Measurements from ENCODE around the gene P2RY14.

P2RY14 gene

DNA sequence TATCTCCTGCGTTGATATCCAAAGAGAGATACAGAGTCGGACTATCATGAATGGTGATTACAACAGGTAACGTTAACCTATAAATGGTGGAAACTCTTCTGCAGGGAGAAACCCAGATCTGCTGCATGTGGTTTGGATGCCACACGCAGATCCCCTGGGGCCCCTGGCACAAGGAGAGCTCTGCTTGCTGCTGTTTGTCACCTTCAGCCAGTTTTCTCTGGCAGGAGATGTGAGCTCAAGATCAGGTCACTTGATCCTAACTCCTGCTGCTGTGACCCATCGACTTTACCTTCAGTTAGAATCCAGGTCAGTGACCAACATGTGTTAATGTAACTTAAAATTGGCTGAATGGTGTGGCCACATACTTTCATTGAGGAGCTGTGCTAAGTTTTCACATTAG lies 51.5 kb downstream of the P2RY14 start:
- no peak overlapping the region for H3K4me3 ChIP-seq (ENCODE audit: low read depth in 1 of 2, low read length in 2 of 2)
- no peaks in the 10 kb centered on the region for H3K27me3 ChIP-seq (ENCODE audit: control insufficient read depth in 1 of 2, insufficient read depth in 2 of 2, low read length in 2 of 2)
- H3K36me3 ChIP-seq (ENCODE audit: insufficient read depth, low read length), result no peaks in the 10 kb centered on the region
- peaks cover 28% of the 10 kb centered on the region for H3K4me1 ChIP-seq (ENCODE audit: insufficient read depth, low read length)
- H3K9me3 ChIP-seq (ENCODE audit: low read length), result no peaks in the 10 kb centered on the region
- H3K27ac ChIP-seq (ENCODE audit: low read depth, low read length), result no peak overlapping the region
- H3K9ac ChIP-seq (ENCODE audit: low read length), result no peak overlapping the region

DNA sequence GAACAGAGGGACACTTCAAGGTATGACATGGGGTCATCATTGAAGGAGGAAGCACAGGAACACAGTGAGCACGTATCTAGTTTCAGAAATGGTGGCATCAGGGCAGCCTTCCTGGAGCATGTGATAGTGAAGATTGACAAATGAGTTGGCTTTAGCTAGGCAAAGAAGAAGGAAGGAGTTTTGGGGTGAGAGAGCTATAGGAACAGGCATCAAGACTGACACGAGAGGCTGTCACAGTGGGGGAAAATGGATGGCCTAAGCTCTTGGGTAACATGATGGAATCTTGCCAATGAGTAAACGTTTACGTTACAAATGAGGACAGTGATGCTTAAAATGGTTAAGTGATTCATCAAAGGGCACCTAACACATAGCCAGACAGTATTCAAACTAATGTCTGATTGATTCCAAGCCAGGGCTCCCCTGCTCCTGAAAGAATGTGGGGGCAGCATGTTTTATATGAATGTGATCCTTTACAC lies 52.2 kb downstream of the P2RY14 start:
- Histone ChIP-seq H3K27ac (ENCODE audit: low read depth, low read length) (no peak overlapping the region), H3K36me3 (ENCODE audit: insufficient read depth, low read length) (no peaks in the 10 kb centered on the region), H3K4me1 (ENCODE audit: insufficient read depth, low read length) (peaks cover 26% of the 10 kb centered on the region), H3K9ac (ENCODE audit: low read length) (no peak overlapping the region), H3K27me3 (ENCODE audit: control insufficient read depth in 1 of 2, insufficient read depth in 2 of 2, low read length in 2 of 2) (no peaks in the 10 kb centered on the region), H3K9me3 (ENCODE audit: low read length) (no peaks in the 10 kb centered on the region), H3K4me3 (ENCODE audit: low read depth in 1 of 2, low read length in 2 of 2) (no peak overlapping the region)

DNA sequence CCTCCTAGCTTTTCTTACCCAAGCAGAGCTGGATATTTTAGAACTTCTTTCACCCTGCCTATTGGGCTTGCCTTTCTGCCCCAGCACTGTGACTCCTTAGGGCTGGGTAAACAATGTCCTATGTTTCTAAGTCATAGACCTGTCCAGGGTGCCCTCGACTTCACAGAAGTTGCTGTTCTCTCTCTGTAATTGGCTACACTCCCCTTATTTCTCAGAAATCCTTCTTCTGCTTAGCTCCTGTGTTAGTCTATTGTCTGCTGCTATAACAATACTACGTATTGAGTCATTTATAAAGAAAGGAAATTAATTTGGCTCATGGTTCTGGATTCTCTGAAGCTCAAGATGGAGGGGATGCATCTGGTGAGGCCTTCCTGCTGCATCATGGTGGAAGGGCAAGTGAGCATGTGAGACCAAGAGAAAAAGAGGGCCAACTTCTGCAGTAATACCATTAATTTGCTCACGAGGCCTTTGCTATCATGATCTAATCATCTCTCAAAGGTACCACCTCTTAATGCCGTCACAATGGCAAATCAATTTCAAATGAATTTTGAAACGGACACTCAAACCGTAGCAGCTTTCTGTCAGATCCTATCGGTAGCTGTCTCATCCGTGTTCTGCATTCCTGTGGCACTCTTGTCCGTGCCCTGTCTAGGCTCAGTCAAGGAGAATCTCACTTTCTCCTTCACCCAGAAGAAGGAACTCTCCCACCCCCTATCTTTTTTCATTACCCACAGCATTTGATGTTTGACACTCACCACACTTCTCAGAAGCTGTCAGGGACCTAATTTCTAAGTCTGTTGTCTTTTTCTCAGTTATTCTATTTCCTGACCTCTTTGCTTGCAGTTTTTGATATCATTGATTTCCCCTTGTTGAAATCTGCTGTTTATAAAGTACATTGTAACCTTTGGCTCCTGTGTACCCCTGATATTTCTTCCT lies 53.0 kb downstream of the P2RY14 start:
- no peaks in the 10 kb centered on the region for H3K9me3 ChIP-seq (ENCODE audit: low read length)
- H3K36me3 ChIP-seq (ENCODE audit: insufficient read depth, low read length), result no peaks in the 10 kb centered on the region
- no peak overlapping the region for H3K9ac ChIP-seq (ENCODE audit: low read length)
- H3K4me3 ChIP-seq (ENCODE audit: low read depth in 1 of 2, low read length in 2 of 2), result no peak overlapping the region
- no peak overlapping the region for H3K27ac ChIP-seq (ENCODE audit: low read depth, low read length)
- H3K4me1 ChIP-seq (ENCODE audit: insufficient read depth, low read length), result peaks cover 21% of the 10 kb centered on the region
- H3K27me3 ChIP-seq (ENCODE audit: control insufficient read depth in 1 of 2, insufficient read depth in 2 of 2, low read length in 2 of 2), result no peaks in the 10 kb centered on the region

DNA sequence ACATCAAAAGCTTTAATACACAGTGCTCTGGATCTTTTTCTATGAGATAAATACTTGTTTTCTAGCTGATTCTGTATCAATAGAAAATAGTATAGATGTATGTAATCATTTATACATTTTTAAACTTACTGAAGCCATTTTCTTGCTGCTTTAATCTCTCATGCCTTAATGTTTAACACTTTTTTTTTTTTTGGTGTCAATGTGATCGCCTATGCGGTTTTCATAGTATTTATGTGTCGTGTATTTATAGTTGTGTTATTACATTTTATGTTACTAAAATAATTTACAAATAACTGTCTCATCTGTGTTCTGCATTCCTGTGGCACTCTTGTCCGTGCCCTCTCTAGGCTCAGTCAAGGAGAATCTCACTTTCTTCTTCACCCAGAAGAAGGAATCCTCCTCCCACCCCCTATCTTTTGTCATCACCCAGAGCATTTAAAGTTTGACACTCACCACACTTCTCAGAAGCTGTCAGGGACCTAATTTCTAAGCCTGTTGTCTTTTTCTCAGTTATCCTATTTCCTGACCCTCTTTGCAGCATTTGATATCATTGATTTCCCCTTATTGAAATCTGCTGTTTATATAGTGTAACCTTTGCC lies 54.0 kb downstream of the P2RY14 start:
- Histone ChIP-seq H3K4me3 (ENCODE audit: low read depth in 1 of 2, low read length in 2 of 2) (no peak overlapping the region), H3K9me3 (ENCODE audit: low read length) (no peaks in the 10 kb centered on the region), H3K4me1 (ENCODE audit: insufficient read depth, low read length) (peaks cover 21% of the 10 kb centered on the region), H3K9ac (ENCODE audit: low read length) (no peak overlapping the region), H3K27me3 (ENCODE audit: control insufficient read depth in 1 of 2, insufficient read depth in 2 of 2, low read length in 2 of 2) (no peaks in the 10 kb centered on the region), H3K27ac (ENCODE audit: low read depth, low read length) (no peak overlapping the region), H3K36me3 (ENCODE audit: insufficient read depth, low read length) (no peaks in the 10 kb centered on the region)

DNA sequence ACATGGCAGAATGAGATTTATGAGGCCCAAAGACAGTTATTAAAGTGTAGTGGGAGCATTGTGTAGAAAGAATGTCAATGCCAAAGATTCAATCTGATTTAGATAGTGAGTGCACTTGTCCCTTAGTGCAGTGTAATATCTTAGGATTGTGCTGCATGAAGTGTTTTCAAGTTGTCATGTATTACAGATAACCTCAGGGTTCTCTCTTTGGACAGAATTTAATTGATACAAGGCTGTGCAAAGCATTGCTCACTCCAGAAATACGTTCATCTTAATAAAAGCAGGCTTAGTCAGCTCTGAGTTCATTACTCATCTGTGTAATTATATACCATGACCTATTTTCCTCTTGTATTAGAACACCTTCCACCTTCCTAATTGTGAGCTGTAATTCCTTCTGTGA lies 59.3 kb downstream of the P2RY14 start:
- H3K27ac ChIP-seq (ENCODE audit: low read depth, low read length), result no peak overlapping the region
- no peaks in the 10 kb centered on the region for H3K9me3 ChIP-seq (ENCODE audit: low read length)
- no peaks in the 10 kb centered on the region for H3K27me3 ChIP-seq (ENCODE audit: control insufficient read depth in 1 of 2, insufficient read depth in 2 of 2, low read length in 2 of 2)
- no peak overlapping the region for H3K4me3 ChIP-seq (ENCODE audit: low read depth in 1 of 2, low read length in 2 of 2)
- H3K36me3 ChIP-seq (ENCODE audit: insufficient read depth, low read length), result no peaks in the 10 kb centered on the region
- H3K9ac ChIP-seq (ENCODE audit: low read length), result no peak overlapping the region
- H3K4me1 ChIP-seq (ENCODE audit: insufficient read depth, low read length), result no peaks in the 10 kb centered on the region

DNA sequence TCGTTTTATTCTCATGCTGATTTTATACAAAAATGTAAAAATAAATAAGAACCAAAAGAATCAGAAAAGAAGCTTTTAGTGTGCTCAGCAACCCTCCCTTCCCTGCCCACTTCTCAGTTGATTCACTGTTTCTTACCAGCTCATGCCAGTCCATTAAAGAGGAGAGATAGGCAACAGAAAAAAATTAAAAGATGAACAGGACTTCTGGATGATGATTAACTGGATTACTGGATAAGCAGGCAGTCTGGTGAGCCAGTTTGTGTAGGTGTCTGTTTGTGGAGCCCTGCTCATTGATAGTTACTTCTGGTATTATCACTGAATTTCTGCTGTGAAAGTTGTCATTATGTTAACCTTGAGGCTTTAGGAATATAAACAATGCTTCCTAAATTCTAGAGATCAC lies 60.2 kb downstream of the P2RY14 start:
- Histone ChIP-seq H3K27ac (ENCODE audit: low read depth, low read length) (no peak overlapping the region), H3K9me3 (ENCODE audit: low read length) (no peaks in the 10 kb centered on the region)

DNA sequence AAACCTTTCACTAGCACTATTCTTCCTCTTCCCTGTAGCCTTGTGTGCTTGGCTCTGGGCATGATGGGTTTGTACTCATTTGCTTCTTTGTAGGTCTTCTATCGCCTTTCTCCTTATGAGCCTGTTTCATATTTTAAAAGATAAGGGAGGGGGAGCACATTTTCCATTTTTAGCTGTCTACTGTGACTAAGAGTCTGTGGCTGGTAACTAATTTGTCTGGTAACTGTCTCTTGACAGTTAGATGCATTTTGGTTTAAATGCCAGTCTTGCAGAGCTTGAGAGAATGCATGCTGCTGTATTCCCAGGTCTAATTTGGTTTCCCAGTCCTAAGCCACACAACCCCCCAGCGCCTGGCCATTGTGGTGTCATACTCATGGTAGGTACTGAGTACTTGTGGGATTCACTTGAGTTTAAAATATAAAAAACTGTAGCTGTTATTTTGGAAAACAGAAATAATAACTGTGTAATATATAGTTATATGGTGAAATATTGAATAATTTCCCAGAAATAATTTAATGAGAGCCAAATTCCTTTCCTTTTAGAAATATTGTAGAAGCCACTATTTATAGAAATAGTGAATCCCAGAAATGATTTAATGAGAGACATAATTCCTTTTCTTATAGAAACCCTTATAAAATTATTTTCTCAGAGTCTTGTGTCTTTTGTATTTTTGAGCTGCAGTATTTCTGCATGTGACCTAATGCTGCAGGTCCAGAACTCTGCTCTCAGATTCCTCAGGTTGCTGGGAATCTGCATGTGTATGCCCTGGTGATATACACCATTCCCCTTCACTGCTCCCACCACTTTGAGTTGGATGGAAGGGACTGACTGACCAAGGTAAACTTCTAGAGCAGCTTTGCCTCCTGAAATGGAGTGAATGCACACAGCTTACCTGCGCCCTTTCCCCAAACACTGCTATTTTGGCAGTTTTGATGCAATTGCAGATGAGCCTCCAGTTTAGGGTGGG lies 61.4 kb downstream of the P2RY14 start:
- Histone ChIP-seq H3K9ac (ENCODE audit: low read length) (no peak overlapping the region), H3K36me3 (ENCODE audit: insufficient read depth, low read length) (no peaks in the 10 kb centered on the region), H3K4me1 (ENCODE audit: insufficient read depth, low read length) (no peaks in the 10 kb centered on the region), H3K4me3 (ENCODE audit: low read depth in 1 of 2, low read length in 2 of 2) (no peak overlapping the region), H3K9me3 (ENCODE audit: low read length) (no peaks in the 10 kb centered on the region), H3K27ac (ENCODE audit: low read depth, low read length) (no peak overlapping the region), H3K27me3 (ENCODE audit: control insufficient read depth in 1 of 2, insufficient read depth in 2 of 2, low read length in 2 of 2) (no peaks in the 10 kb centered on the region)

More for the DNA sequence above, 60.2 kb downstream of the P2RY14 start:
- Histone ChIP-seq H3K4me3 (ENCODE audit: low read depth in 1 of 2, low read length in 2 of 2) (no peak overlapping the region), H3K9ac (ENCODE audit: low read length) (no peak overlapping the region), H3K27me3 (ENCODE audit: control insufficient read depth in 1 of 2, insufficient read depth in 2 of 2, low read length in 2 of 2) (no peaks in the 10 kb centered on the region), H3K36me3 (ENCODE audit: insufficient read depth, low read length) (no peaks in the 10 kb centered on the region), H3K4me1 (ENCODE audit: insufficient read depth, low read length) (no peaks in the 10 kb centered on the region)

DNA sequence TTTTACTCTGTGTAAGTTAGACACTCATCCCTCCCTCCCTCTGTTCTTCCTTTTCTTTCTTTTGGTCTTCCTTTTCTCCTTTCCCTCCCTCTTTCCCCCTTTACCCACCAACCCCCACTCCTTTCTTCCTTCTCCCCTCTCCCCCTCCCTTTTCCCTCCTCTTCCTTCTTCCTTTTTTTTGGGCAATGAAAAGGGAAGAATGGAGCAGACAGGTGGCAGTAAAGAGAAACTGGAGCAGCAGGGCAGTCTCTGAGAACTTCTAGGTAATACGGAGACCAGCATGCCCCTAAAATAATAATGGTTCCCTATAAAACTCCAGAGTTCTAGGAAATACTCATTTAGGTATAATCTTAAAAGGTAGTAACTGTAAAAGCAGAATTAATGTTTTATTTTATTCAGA lies 63.9 kb downstream of the P2RY14 start:
- Histone ChIP-seq H3K4me1 (ENCODE audit: insufficient read depth, low read length) (no peaks in the 10 kb centered on the region), H3K36me3 (ENCODE audit: insufficient read depth, low read length) (no peaks in the 10 kb centered on the region), H3K9ac (ENCODE audit: low read length) (no peak overlapping the region), H3K9me3 (ENCODE audit: low read length) (no peaks in the 10 kb centered on the region), H3K27me3 (ENCODE audit: control insufficient read depth in 1 of 2, insufficient read depth in 2 of 2, low read length in 2 of 2) (no peaks in the 10 kb centered on the region), H3K27ac (ENCODE audit: low read depth, low read length) (no peak overlapping the region), H3K4me3 (ENCODE audit: low read depth in 1 of 2, low read length in 2 of 2) (no peak overlapping the region)

DNA sequence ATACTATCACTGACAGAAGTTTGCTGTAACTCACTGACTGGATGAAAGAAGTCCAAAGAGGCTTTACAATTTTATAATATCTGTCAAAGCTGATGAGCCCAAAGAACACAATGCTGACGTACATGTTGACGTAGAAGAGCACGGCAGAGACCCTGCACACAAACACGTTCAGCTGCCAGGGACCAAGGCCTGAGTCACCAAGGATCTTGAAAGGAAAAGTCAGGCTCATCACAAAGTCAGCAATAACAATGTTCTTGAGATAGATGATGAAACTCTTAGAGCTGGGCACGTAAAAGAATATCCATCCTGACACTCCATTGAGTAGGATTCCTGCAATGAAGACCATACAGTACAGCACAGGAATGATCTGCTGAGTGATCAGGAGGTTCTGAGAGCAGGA lies 64.5 kb downstream of the P2RY14 start:
- H3K9me3 ChIP-seq (ENCODE audit: low read length), result no peaks in the 10 kb centered on the region
- no peaks in the 10 kb centered on the region for H3K4me1 ChIP-seq (ENCODE audit: insufficient read depth, low read length)
- H3K9ac ChIP-seq (ENCODE audit: low read length), result no peak overlapping the region
- H3K27me3 ChIP-seq (ENCODE audit: control insufficient read depth in 1 of 2, insufficient read depth in 2 of 2, low read length in 2 of 2), result no peaks in the 10 kb centered on the region
- no peak overlapping the region for H3K4me3 ChIP-seq (ENCODE audit: low read depth in 1 of 2, low read length in 2 of 2)
- no peak overlapping the region for H3K27ac ChIP-seq (ENCODE audit: low read depth, low read length)
- H3K36me3 ChIP-seq (ENCODE audit: insufficient read depth, low read length), result no peaks in the 10 kb centered on the region

DNA sequence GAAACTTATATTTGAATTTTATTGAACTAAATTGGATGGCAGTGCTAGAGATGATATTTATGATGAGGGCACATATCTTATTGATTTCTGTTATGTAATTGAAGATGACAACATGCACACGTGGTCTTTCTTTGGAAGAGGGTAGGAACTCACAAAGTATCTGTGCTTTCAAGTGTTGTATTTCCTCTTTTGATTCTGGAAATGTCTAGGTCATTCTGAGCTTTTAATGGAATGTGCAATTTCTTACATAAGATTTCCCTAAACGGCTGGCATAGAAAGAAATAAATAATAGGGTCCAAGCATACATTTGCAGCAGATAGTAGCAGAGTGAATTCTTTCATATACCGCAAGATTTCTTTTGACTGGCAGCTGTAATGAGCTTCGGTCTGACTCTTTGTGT lies 65.2 kb downstream of the P2RY14 start:
- Histone ChIP-seq H3K4me1 (ENCODE audit: insufficient read depth, low read length) (no peaks in the 10 kb centered on the region), H3K9me3 (ENCODE audit: low read length) (no peaks in the 10 kb centered on the region), H3K27me3 (ENCODE audit: control insufficient read depth in 1 of 2, insufficient read depth in 2 of 2, low read length in 2 of 2) (no peaks in the 10 kb centered on the region), H3K36me3 (ENCODE audit: insufficient read depth, low read length) (no peaks in the 10 kb centered on the region), H3K9ac (ENCODE audit: low read length) (no peak overlapping the region), H3K27ac (ENCODE audit: low read depth, low read length) (no peak overlapping the region), H3K4me3 (ENCODE audit: low read depth in 1 of 2, low read length in 2 of 2) (no peak overlapping the region)

Measured in muscle layer of colon (tissue), 2 donors.